Trophoblast cell (in vitro differentiated cells and primary cell): ENCODE data around the gene RAF1.

Experiments
- DNase-seq, 2 donors: peaks; one replicate each; pipeline ENCODE4 v3.0.0-alpha.2; 2016
- H2AFZ ChIP-seq: 2 replicates; pipeline ENCODE4 v1.6.1; 2013; ENCODE audit warnings: low read length, moderate library complexity, mild to moderate bottlenecking; ENCODE audit not compliant: insufficient read depth, poor library complexity
- H2AK5ac ChIP-seq: 2 replicates; pipeline ENCODE4 v1.6.1; 2013; ENCODE audit warnings: mild to moderate bottlenecking, low read length
- H2BK120ac ChIP-seq: 2 replicates; pipeline ENCODE4 v1.6.1; 2013; ENCODE audit warnings: low read length, mild to moderate bottlenecking, moderate library complexity; ENCODE audit not compliant: insufficient read depth, poor library complexity
- H2BK12ac ChIP-seq: 2 replicates; pipeline ENCODE4 v1.6.1; 2013; ENCODE audit warnings: mild to moderate bottlenecking, low read length, moderate library complexity
- H2BK5ac ChIP-seq: 2 replicates; pipeline ENCODE4 v1.6.1; 2013; ENCODE audit warnings: low read length, low read depth, moderate library complexity, mild to moderate bottlenecking; ENCODE audit not compliant: poor library complexity
- H3K14ac ChIP-seq: 2 replicates; pipeline ENCODE4 v1.6.1; 2013; ENCODE audit warnings: mild to moderate bottlenecking, low read length
- H3K18ac ChIP-seq: 2 replicates; pipeline ENCODE4 v1.6.1; 2013; ENCODE audit warnings: mild to moderate bottlenecking, low read length
- H3K23ac ChIP-seq: 2 replicates; pipeline ENCODE4 v1.6.1; 2013; ENCODE audit warnings: low read length
- H3K27ac ChIP-seq: 2 replicates; pipeline ENCODE4 v1.5.1; 2013; ENCODE audit warnings: low read depth, mild to moderate bottlenecking, inconsistent platforms, low read length, moderate library complexity
- H3K27me3 ChIP-seq: 2 replicates; pipeline ENCODE4 v1.6.1; 2013; ENCODE audit warnings: inconsistent platforms, mild to moderate bottlenecking, low read length, moderate library complexity; ENCODE audit not compliant: insufficient read depth
- H3K36me3 ChIP-seq, 2 experiments: 1 replicate in 1 of 2; 2 replicates in 1 of 2; pipeline ENCODE4 v1.6.1; 2013; ENCODE audit warnings: low read length in 2 of 2, mild to moderate bottlenecking in 2 of 2, moderate library complexity in 1 of 2; ENCODE audit not compliant: insufficient read depth in 2 of 2, control insufficient read depth in 1 of 2
- H3K4ac ChIP-seq: 2 replicates; pipeline ENCODE4 v1.6.1; 2013; ENCODE audit warnings: low read depth, mild to moderate bottlenecking, low read length, moderate library complexity
- H3K4me1 ChIP-seq, 2 experiments: 1 replicate in 1 of 2; 2 replicates in 1 of 2; pipeline ENCODE4 v1.6.1; 2013; ENCODE audit warnings: low read length in 2 of 2, mild to moderate bottlenecking in 2 of 2, moderate library complexity in 1 of 2; ENCODE audit not compliant: insufficient read depth in 2 of 2, control insufficient read depth in 1 of 2
- H3K4me2 ChIP-seq: 2 replicates; pipeline ENCODE4 v1.6.1; 2013; ENCODE audit warnings: inconsistent platforms, mild to moderate bottlenecking, low read length, moderate library complexity
- H3K4me3 ChIP-seq: 2 replicates; pipeline ENCODE4 v1.5.1; 2013; ENCODE audit warnings: mild to moderate bottlenecking, low read depth, low read length, inconsistent platforms
- H3K79me1 ChIP-seq: one replicate; pipeline ENCODE4 v1.6.1; 2013; ENCODE audit warnings: low read length
- H3K79me2 ChIP-seq: 2 replicates; pipeline ENCODE4 v1.6.1; 2013; ENCODE audit warnings: low read length, mild to moderate bottlenecking; ENCODE audit not compliant: control insufficient read depth, insufficient read depth, poor library complexity
- H3K9ac ChIP-seq: 2 replicates; pipeline ENCODE4 v1.6.1; 2013; ENCODE audit warnings: mild to moderate bottlenecking, low read length
- H3K9me3 ChIP-seq: 2 replicates; pipeline ENCODE4 v1.6.1; 2013; ENCODE audit warnings: low read depth, mild to moderate bottlenecking, control low read depth, inconsistent platforms, low read length; ENCODE audit not compliant: insufficient read depth
- H4K12ac ChIP-seq: 2 replicates; pipeline ENCODE4 v1.6.1; 2013; ENCODE audit warnings: low read depth, mild to moderate bottlenecking, low read length, moderate library complexity
- H4K8ac ChIP-seq: 2 replicates; pipeline ENCODE4 v1.6.1; 2013; ENCODE audit warnings: low read depth, mild to moderate bottlenecking, low read length, moderate library complexity
- H4K91ac ChIP-seq: one replicate; pipeline ENCODE4 v1.6.1; 2013; ENCODE audit warnings: low read depth, mild to moderate bottlenecking, low read length, moderate library complexity
- WGBS: extraction: QIAGEN DNeasy Blood & Tissue Kit; methylation state at CpG from one replicate; pipeline ENCODE4 v1.1.7; 2013; ENCODE audit warnings: missing lambda C conversion rate; ENCODE audit not compliant: insufficient read length, insufficient coverage; ENCODE audit errors: extremely low coverage; 5-methylcytosine and 5-hydroxymethylcytosine counted together

RAF1 gene

DNA sequence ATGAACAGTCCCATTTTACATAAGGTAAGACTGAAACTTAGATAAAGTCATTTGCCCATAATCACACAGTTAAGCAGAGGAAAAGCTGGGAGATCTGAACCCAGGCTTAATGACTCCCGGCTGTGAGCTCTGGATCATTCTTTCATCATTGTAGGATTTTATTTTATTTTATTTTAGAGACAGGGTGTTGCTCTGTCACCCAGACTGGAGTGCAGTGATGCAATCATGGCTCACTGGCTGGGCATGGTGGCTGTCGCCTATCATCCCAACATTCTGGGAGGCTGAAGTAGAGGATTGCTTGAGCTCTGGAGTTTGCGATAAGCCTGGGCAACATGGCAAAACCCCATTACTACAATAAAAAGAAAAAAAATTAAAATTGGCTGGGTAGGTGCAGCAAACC, 31.2 kb upstream of the RAF1 start:
- Histone ChIP-seq H2BK120ac (no peak overlapping the region), H3K14ac (no peak overlapping the region), H4K91ac (no peak overlapping the region), H3K4ac (no peak overlapping the region), H3K4me1 (peaks cover 0 to 4% of the 10 kb centered on the region in 2 experiments), H3K9ac (no peak overlapping the region), H3K4me2 (no peak overlapping the region), H4K12ac (no peak overlapping the region), H3K36me3 (no peaks in the 10 kb centered on the region), H3K4me3 (no peak overlapping the region), H4K8ac (no peak overlapping the region), H3K27me3 (no peaks in the 10 kb centered on the region), H2AFZ (no peak overlapping the region), H2BK12ac (no peak overlapping the region), H2AK5ac (no peak overlapping the region), H2BK5ac (no peak overlapping the region), H3K18ac (no peak overlapping the region), H3K9me3 (no peaks in the 10 kb centered on the region), H3K27ac (no peak overlapping the region), H3K23ac (no peak overlapping the region), H3K79me1 (no peaks in the 10 kb centered on the region), H3K79me2 (no peaks in the 10 kb centered on the region)
- no CpG with 5 or more reads among the region's 3 CpGs for WGBS
- DNase-seq, result no peak

GRCh38 chr3:12692444-12692843, 28.5 kb upstream of the RAF1 start:
- no peak overlapping the region for H2BK120ac ChIP-seq
- no CpG with 5 or more reads among the region's 8 CpGs for WGBS

GRCh38 chr3:12689997-12690711, 26.2 kb upstream of the RAF1 start:
- no peak overlapping the region for H4K12ac ChIP-seq
- no peak overlapping the region for H4K91ac ChIP-seq
- peaks cover 0 to 4% of the 10 kb centered on the region in 2 experiments for H3K4me1 ChIP-seq
- no peak overlapping the region for H3K4me3 ChIP-seq
- no peak overlapping the region for H3K27ac ChIP-seq
- H3K27me3 ChIP-seq, result no peaks in the 10 kb centered on the region
- H3K18ac ChIP-seq, result no peak overlapping the region
- H2BK5ac ChIP-seq, result no peak overlapping the region
- H3K4me2 ChIP-seq, result no peak overlapping the region
- no peak overlapping the region for H2BK120ac ChIP-seq
- no peak overlapping the region for H4K8ac ChIP-seq
- no peak overlapping the region for H3K14ac ChIP-seq
- no CpG with 5 or more reads among the region's 11 CpGs for WGBS
- H2AK5ac ChIP-seq, result no peak overlapping the region
- H2BK12ac ChIP-seq, result no peak overlapping the region
- DNase-seq, result no peak
- no peaks in the 10 kb centered on the region for H3K36me3 ChIP-seq
- no peaks in the 10 kb centered on the region for H3K9me3 ChIP-seq
- no peak overlapping the region for H3K23ac ChIP-seq
- H3K79me2 ChIP-seq, result no peaks in the 10 kb centered on the region
- peaks cover 2% of the 10 kb centered on the region for H3K79me1 ChIP-seq
- H2AFZ ChIP-seq, result no peak overlapping the region
- no peak overlapping the region for H3K9ac ChIP-seq
- no peak overlapping the region for H3K4ac ChIP-seq

More at GRCh38 chr3:12692444-12692843, 28.5 kb upstream of the RAF1 start:
- no peak overlapping the region for H3K23ac ChIP-seq
- H2BK12ac ChIP-seq, result no peak overlapping the region
- H3K79me2 ChIP-seq, result no peaks in the 10 kb centered on the region
- H3K27me3 ChIP-seq, result no peaks in the 10 kb centered on the region
- no peak overlapping the region for H4K12ac ChIP-seq
- no peaks in the 10 kb centered on the region for H3K36me3 ChIP-seq
- H3K79me1 ChIP-seq, result peaks cover 2% of the 10 kb centered on the region
- H4K91ac ChIP-seq, result no peak overlapping the region
- H3K4ac ChIP-seq, result no peak overlapping the region
- H3K27ac ChIP-seq, result no peak overlapping the region
- peaks cover 0 to 4% of the 10 kb centered on the region in 2 experiments for H3K4me1 ChIP-seq
- no peaks in the 10 kb centered on the region for H3K9me3 ChIP-seq
- no peak overlapping the region for H2AK5ac ChIP-seq
- H4K8ac ChIP-seq, result no peak overlapping the region
- H3K9ac ChIP-seq, result no peak overlapping the region
- no peak for DNase-seq
- no peak overlapping the region for H3K14ac ChIP-seq
- no peak overlapping the region for H3K4me3 ChIP-seq
- no peak overlapping the region for H3K18ac ChIP-seq
- H2BK5ac ChIP-seq, result no peak overlapping the region
- H3K4me2 ChIP-seq, result no peak overlapping the region
- H2AFZ ChIP-seq, result no peak overlapping the region

- Histone ChIP-seq H2BK120ac (no peak overlapping the region), H3K23ac (no peak overlapping the region), H3K4me2 (no peak overlapping the region), H3K79me2 (no peaks in the 10 kb centered on the region), H3K36me3 (no peaks in the 10 kb centered on the region), H3K4me3 (no peak overlapping the region), H2AK5ac (no peak overlapping the region), H3K79me1 (peaks cover 2% of the 10 kb centered on the region), H4K91ac (no peak overlapping the region), H3K18ac (no peak overlapping the region), H4K12ac (no peak overlapping the region), H3K14ac (no peak overlapping the region), H3K4ac (no peak overlapping the region), H2AFZ (no peak overlapping the region), H4K8ac (no peak overlapping the region), H2BK5ac (no peak overlapping the region), H3K27ac (no peak overlapping the region), H2BK12ac (no peak overlapping the region), H3K27me3 (no peaks in the 10 kb centered on the region), H3K9ac (no peak overlapping the region), H3K9me3 (no peaks in the 10 kb centered on the region), H3K4me1 (no peaks in the 10 kb centered on the region)
- no CpG with 5 or more reads among the region's 4 CpGs for WGBS
- no peak for DNase-seq
These were observed 24.0 kb upstream of the RAF1 start for GRCh38 chr3:12687948-12688347.
